GM12878 (cell line): ENCODE measurements around the gene SOWAHC. TPM values are rescaled to one million over a fixed set of nuclear protein-coding genes. Genes with fewer than 3 reads are reported as not detected.
A peak's percentile ranks its signal among the peaks of the same experiment; 100 is the strongest.

ENCODE experiments used
- ATAC-seq: fragments of 200-7000 bp; cut with Tn5 transposase; 3 replicates; pipeline ENCODE4 v1.9.1; 2020; ENCODE audit warnings: mild to moderate bottlenecking, moderate library complexity
- BruUV-seq: library from RNA; stranded (reverse); fragments of 400-500 nt; replicated peaks from 2 replicates; lab custom pipeline; 2021; lab: Mats Ljungman, UMichigan
- CTCF ChIA-PET: fragments of 300-600 bp; sonication (Branson Sonifier 250); formaldehyde crosslinking; extraction: SDS; loops from one replicate; lab custom pipeline; 2021; ENCODE audit warnings: inconsistent platforms; lab: Yijun Ruan, JAX
- POLR2A ChIA-PET: fragments of 350-600 bp; formaldehyde crosslinking; extraction: SDS; loops from one replicate; lab custom pipeline; 2021; ENCODE audit warnings: inconsistent platforms; lab: Charles Lee
- RAD21 ChIA-PET: fragments of 300-600 bp; sonication (Branson Sonifier 250); formaldehyde crosslinking; loops from one replicate; lab custom pipeline; 2023; ENCODE audit warnings: antibody characterized with exemption; ENCODE audit not compliant: unreplicated experiment; lab: Charles Lee
- SMC1A ChIA-PET: fragments of 300-600 bp; sonication (Branson Sonifier 250); formaldehyde crosslinking; loops from one replicate; lab custom pipeline; 2023; ENCODE audit not compliant: unreplicated experiment, uncharacterized antibody; lab: Charles Lee
- DNase-seq: peaks from one replicate; pipeline ENCODE4 v3.0.0-alpha.2; 2011; ENCODE audit warnings: low read depth, low spot score
- FAIRE-seq: peaks from 3 replicates; lab custom pipeline; 2011; peaks lifted over from hg19 to GRCh38; lab: Jason Lieb, UNC
- H2AFZ ChIP-seq: 2 replicates; pipeline ENCODE4 v1.6.0; 2011; ENCODE audit warnings: low read depth, low read length, control low read depth; ENCODE audit not compliant: control insufficient read depth
- H3K27ac ChIP-seq: 2 replicates; pipeline ENCODE4 v1.5.1; 2011; ENCODE audit warnings: control low read depth; ENCODE audit not compliant: control insufficient read depth, insufficient read depth
- H3K27me3 ChIP-seq, 2 experiments: replicated peaks in 1 of 2; 2 replicates each; pipeline versions ENCODE4 v1.6.0 to v1.6.1; 2011; ENCODE audit warnings: low read length in 1 of 2; ENCODE audit not compliant: control insufficient read depth in 2 of 2, insufficient read depth in 2 of 2
- H3K36me3 ChIP-seq, 2 experiments: 2 replicates each; pipeline ENCODE4 v1.5.1; 2011; ENCODE audit warnings: low read length in 1 of 2; ENCODE audit not compliant: control insufficient read depth in 2 of 2, insufficient read depth in 2 of 2
- H3K4me1 ChIP-seq: 2 replicates; pipeline ENCODE4 v1.6.1; 2011; ENCODE audit warnings: mild to moderate bottlenecking, low read length, moderate library complexity, mixed read lengths; ENCODE audit not compliant: control insufficient read depth, insufficient read depth
- H3K4me2 ChIP-seq: 2 replicates; pipeline ENCODE4 v1.6.0; 2011; ENCODE audit warnings: control low read depth; ENCODE audit not compliant: control insufficient read depth, insufficient read depth
- H3K4me3 ChIP-seq: fragments of 200-600 bp; sonication (generic); 2 replicates; pipeline ENCODE4 v1.5.1; 2016
- H3K79me2 ChIP-seq: 2 replicates; pipeline ENCODE4 v1.6.0; 2011; ENCODE audit warnings: low read length; ENCODE audit not compliant: control insufficient read depth, insufficient read depth
- H3K9ac ChIP-seq: 2 replicates; pipeline ENCODE4 v1.8.0; 2011; ENCODE audit warnings: low read length, control low read depth, mixed read lengths; ENCODE audit not compliant: control insufficient read depth, insufficient read depth
- H3K9me3 ChIP-seq: replicated peaks from 3 replicates; pipeline ENCODE4 v1.5.1; 2011; ENCODE audit warnings: mild to moderate bottlenecking, low read length; ENCODE audit not compliant: control insufficient read depth, insufficient read depth
- H4K20me1 ChIP-seq: 2 replicates; pipeline ENCODE4 v1.6.0; 2011; ENCODE audit not compliant: control insufficient read depth, insufficient read depth
- EZH2 ChIP-seq: IDR thresholded peaks from 2 replicates; pipeline ENCODE4 v1.6.1; 2012; ENCODE audit warnings: low read depth, mild to moderate bottlenecking, control low read depth, inconsistent platforms, low read length, borderline replicate concordance; ENCODE audit not compliant: control insufficient read depth
- MEF2A ChIP-seq: IDR thresholded peaks from 2 replicates; pipeline ENCODE4 v1.6.1; 2011; ENCODE audit warnings: low read depth, mild to moderate bottlenecking, low read length, moderate library complexity; ENCODE audit not compliant: insufficient read depth
- MEF2B ChIP-seq: fragments of 450-650 bp; IDR thresholded peaks from 2 replicates; pipeline ENCODE4 v1.6.1; 2018; ENCODE audit warnings: mild to moderate bottlenecking, moderate library complexity; ENCODE audit not compliant: partially characterized antibody, poor library complexity, severe bottlenecking
- MXI1 ChIP-seq: fragments of 150-350 bp; IDR thresholded peaks from 2 replicates; pipeline ENCODE4 v1.6.1; 2011; ENCODE audit warnings: low read depth, mild to moderate bottlenecking, inconsistent platforms, low read length, improper control_type of control experiment
- PKNOX1 ChIP-seq: fragments of 450-650 bp; IDR thresholded peaks from 2 replicates; pipeline ENCODE4 v1.6.1; 2016; ENCODE audit warnings: mild to moderate bottlenecking
- SREBF2 ChIP-seq: IDR thresholded peaks from 2 replicates; pipeline ENCODE4 v1.6.1; 2012; ENCODE audit warnings: mild to moderate bottlenecking, low read length
- TCF12 ChIP-seq: IDR thresholded peaks from 2 replicates; pipeline ENCODE4 v1.6.1; 2011; ENCODE audit warnings: low read depth, mild to moderate bottlenecking, low read length
- ZBTB40 ChIP-seq: fragments of 450-650 bp; IDR thresholded peaks from 2 replicates; pipeline ENCODE4 v1.6.1; 2016; ENCODE audit warnings: mild to moderate bottlenecking, moderate library complexity, borderline replicate concordance
- ZNF217 ChIP-seq: fragments of 450-650 bp; IDR thresholded peaks from 2 replicates; pipeline ENCODE4 v1.6.1; 2017; ENCODE audit warnings: antibody characterized with exemption, mild to moderate bottlenecking
- ZSCAN29 ChIP-seq: fragments of 450-650 bp; IDR thresholded peaks from 2 replicates; pipeline ENCODE4 v1.6.1; 2017; ENCODE audit warnings: mild to moderate bottlenecking, moderate library complexity
- WGBS: methylation state at CpG from one replicate; pipeline ENCODE4 v1.1.6; 2016; ENCODE audit warnings: low lambda C conversion rate; ENCODE audit not compliant: insufficient replicate concordance, insufficient coverage; ENCODE audit errors: missing lambda C conversion rate; 5-methylcytosine and 5-hydroxymethylcytosine counted together
- in situ Hi-C: fragments of 300-500 bp; cut with MboI; formaldehyde crosslinking; loops from 9 replicates; pipeline ENCODE4 v1.14.3; 2018; ENCODE audit warnings: mixed read lengths
- intact Hi-C: fragments of 100-400 bp; cut with micrococcal nuclease; formaldehyde crosslinking; loops from one replicate; pipeline ENCODE4 v1.14.2; 2022; ENCODE audit not compliant: unreplicated experiment
- polyA plus RNA-seq, 11 experiments: library from polyadenylated mRNA; depleted of rRNA in 4 of 11; unstranded in 6 of 11; stranded (reverse) in 5 of 11; fragments of >200 nt; fragmentation: Nextera tagmentation in 4 of 11; fragmentation: Illumina TruSeq in 1 of 11; extraction: Ambion mirVana in 4 of 11; extraction: Trizol in 1 of 11; gene quantifications; 1 replicate in 1 of 11; 2 replicates in 10 of 11; pipeline versions ENCODE4 v1.2.1 to v1.2.3, GENCODE V29; 2011 to 2016; ENCODE audit warnings: inconsistent platforms in 2 of 11, missing spikeins in 2 of 11, low read depth in 1 of 11
- total RNA-seq, 4 experiments: library from RNA; depleted of rRNA in 3 of 4; stranded (reverse); fragments of >200 nt in 3 of 4; fragmentation: Illumina TruSeq in 1 of 4; extraction: Trizol in 1 of 4; gene quantifications; 2 replicates each; pipeline versions ENCODE4 v1.2.1 to v1.2.3, GENCODE V29; 2013 to 2021

Gene SOWAHC
- total and polyA plus RNA-seq, 10 of the 15 experiments (the other 5 are each of a cell fraction or from before 2014, with no cell fraction given), result 0.48 to 2.6 (median 1.8) TPM

GRCh38 chr2:109592905-109593304 lies 21.3 kb upstream of the SOWAHC start:
- FAIRE-seq (no peak), ATAC-seq (peak; percentile 42), DNase-seq (no peak)
- Histone ChIP-seq H3K4me2 (0 out of 2 replicates have a peak overlapping the region, but pooled peaks have one; percentile 8), H3K9me3 (no peaks in the 10 kb centered on the region; the same call in 2 of the 3 replicates), H2AFZ (no peak overlapping the region), H4K20me1 (no peaks in the 10 kb centered on the region), H3K36me3 (no peaks in the 10 kb centered on the region; a peak in 2 of 4 replicates), H3K4me3 (no peak overlapping the region), H3K4me1 (peaks cover 16% of the 10 kb centered on the region), H3K27ac (0 out of 2 replicates have a peak overlapping the region, but pooled peaks have one; percentile 15), H3K27me3 (no peaks in the 10 kb centered on the region), H3K9ac (no peak overlapping the region), H3K79me2 (peaks cover 26% of the 10 kb centered on the region)
- intact Hi-C loops, result no loop called here
- 49% methylated on average over 3 of the region's 3 CpGs for WGBS
- in situ Hi-C loops, result no loop called here
- CTCF ChIA-PET, result no interaction called here
- POLR2A ChIA-PET, result interaction anchor here (0.9 kb wide), 1 partner anchor 8 kb away, joined by 6 read pairs; no protein-coding TSS in a partner anchor
- SMC1A ChIA-PET, result interaction anchor here (1.4 to 6.4 kb wide), 3 partner anchors 9 to 17 kb away, joined by 3 to 74 read pairs (median 3); no protein-coding TSS in a partner anchor
- TF ChIP-seq MEF2B (peak; percentile 57), EZH2 (no peak), MEF2A (0 out of 2 replicates have a peak, but pooled peaks have one; percentile 10)
- BruUV-seq, result TSS peak; percentile 36
- RAD21 ChIA-PET, result no interaction called here

GRCh38 chr2:109594246-109594885 lies 19.8 kb upstream of the SOWAHC start:
- 79% methylated on average over 16 of the region's 16 CpGs for WGBS
- FAIRE-seq, result no peak
- TF ChIP-seq MEF2B (no peak), MXI1 (no peak), ZNF217 (no peak), ZBTB40 (no peak), SREBF2 (no peak), TCF12 (no peak), PKNOX1 (no peak), ZSCAN29 (no peak)

More at GRCh38 chr2:109594246-109594885, 19.8 kb upstream of the SOWAHC start:
- no peak overlapping the region for H2AFZ ChIP-seq
- RAD21 ChIA-PET, result no interaction called here
- no TSS peak for BruUV-seq
- H3K4me3 ChIP-seq, result no peak overlapping the region
- no peak overlapping the region for H3K9ac ChIP-seq
- no peaks in the 10 kb centered on the region for H4K20me1 ChIP-seq
- peaks cover 28% of the 10 kb centered on the region for H3K79me2 ChIP-seq
- H3K9me3 ChIP-seq, result no peaks in the 10 kb centered on the region; the same call in 2 of the 3 replicates
- in situ Hi-C loops (no loop called here), intact Hi-C loops (no loop called here)
- ATAC-seq (no peak), DNase-seq (no peak)
- SMC1A ChIA-PET, result interaction anchor here (2.0 to 6.4 kb wide), 2 partner anchors 12 to 48 kb away, joined by 5 to 74 read pairs; no protein-coding TSS in a partner anchor
- no peak overlapping the region for H3K4me2 ChIP-seq
- CTCF ChIA-PET, result interaction anchor here (0.7 to 1.4 kb wide), 2 partner anchors 8 to 46 kb away, joined by 3 to 6 read pairs; no protein-coding TSS in a partner anchor
- no peaks in the 10 kb centered on the region; a peak in 2 of 4 replicates for H3K36me3 ChIP-seq
- no peaks in the 10 kb centered on the region for H3K27me3 ChIP-seq
- H3K4me1 ChIP-seq, result peaks cover 16% of the 10 kb centered on the region
- H3K27ac ChIP-seq, result no peak overlapping the region
- POLR2A ChIA-PET, result no interaction called here
